Ascending aorta (tissue), 2 donors: ENCODE results near the gene LHFPL6. TPM values are rescaled to one million over a fixed set of nuclear protein-coding genes. Genes with fewer than 3 reads are reported as not detected.

Experiments used
- DNase-seq, 2 donors: peaks; one replicate each; pipeline ENCODE4 v3.0.0-alpha.2; 2019; ENCODE audit warnings: low spot score in 2 of 2
- H3K27ac ChIP-seq, 2 donors: fragments of 200-600 bp; sonication (generic); one replicate each; pipeline ENCODE4 v1.5.1; 2016 to 2017; ENCODE audit warnings: mild to moderate bottlenecking in 1 of 2
- H3K27me3 ChIP-seq: fragments of 200-600 bp; sonication (generic); one replicate; pipeline ENCODE4 v1.5.1; 2017
- H3K36me3 ChIP-seq, 2 donors: fragments of 200-600 bp; sonication (generic); one replicate each; pipeline ENCODE4 v1.5.1; 2016
- H3K4me1 ChIP-seq, 2 donors: fragments of 200-600 bp; sonication (generic); one replicate each; pipeline ENCODE4 v1.5.1; 2016 to 2017; ENCODE audit warnings: mild to moderate bottlenecking in 1 of 2
- H3K4me3 ChIP-seq, 2 donors: fragments of 200-600 bp; sonication (generic); one replicate each; pipeline ENCODE4 v1.5.1; 2016 to 2017; ENCODE audit warnings: mild to moderate bottlenecking in 1 of 2
- H3K9me3 ChIP-seq, 2 donors: fragments of 200-600 bp; sonication (generic); one replicate each; pipeline ENCODE4 v1.5.1; 2016
- intact Hi-C: fragments of 100-400 bp; cut with DNase I; formaldehyde crosslinking; loops from one replicate; pipeline ENCODE4 v1.15.1; 2023
- total RNA-seq: library from RNA; depleted of rRNA; stranded (reverse); fragments of >200 nt; gene quantifications from one replicate; pipeline ENCODE4 v1.1.0, GENCODE V29; 2016
- TF ChIP-seq, protein P1 (sequence below), 3 experiments: fragments of 200-600 bp in 2 of 3; fragments of 450-650 bp in 1 of 3; sonication (generic) in 2 of 3; IDR thresholded peaks; one replicate each; pipeline ENCODE4 v1.5.1; 2016 to 2019; ENCODE audit warnings: antibody characterized with exemption in 3 of 3, mild to moderate bottlenecking in 1 of 3, moderate library complexity in 1 of 3

The LHFPL6 gene
- total RNA-seq, 1 donor from 2014 or later, result 69.4 TPM

DNA sequence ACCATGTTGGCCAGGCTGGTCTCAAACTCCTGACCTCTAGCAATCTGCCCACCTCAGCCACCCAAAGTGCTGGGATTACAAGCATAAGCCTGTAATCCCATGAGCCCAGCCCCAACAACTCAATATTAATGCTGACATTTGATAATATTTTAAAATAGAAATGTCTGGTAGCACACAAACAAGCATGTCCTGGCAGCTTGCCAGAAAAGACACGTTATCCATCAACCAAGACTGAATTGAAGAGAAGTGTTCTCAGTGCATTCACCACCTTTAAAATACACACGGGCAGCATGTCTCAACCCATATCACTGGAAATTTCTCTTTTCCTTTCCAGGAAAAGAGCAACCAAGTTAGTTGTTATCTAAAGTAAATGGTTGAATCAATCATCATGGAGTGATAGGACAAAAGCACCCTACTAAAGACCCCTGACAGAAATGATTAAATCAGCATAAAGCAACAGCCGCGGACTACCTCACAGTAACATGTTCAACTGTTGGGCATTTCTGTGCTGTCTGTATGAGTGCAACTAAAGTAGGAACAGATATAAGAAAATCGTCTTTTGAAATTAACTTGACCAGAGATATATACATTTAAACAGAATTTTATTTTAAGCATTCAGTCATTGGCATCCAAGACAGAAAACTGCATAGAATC, 25.0 kb downstream of the LHFPL6 start:
- Histone ChIP-seq H3K36me3 (no peaks in the 10 kb centered on the region), H3K27ac (no peak overlapping the region), H3K4me1 (peaks cover 0 to 13% of the 10 kb centered on the region in 2 donors), H3K9me3 (no peaks in the 10 kb centered on the region), H3K4me3 (no peak overlapping the region), H3K27me3 (no peaks in the 10 kb centered on the region)
- TF ChIP-seq, protein P1, sequence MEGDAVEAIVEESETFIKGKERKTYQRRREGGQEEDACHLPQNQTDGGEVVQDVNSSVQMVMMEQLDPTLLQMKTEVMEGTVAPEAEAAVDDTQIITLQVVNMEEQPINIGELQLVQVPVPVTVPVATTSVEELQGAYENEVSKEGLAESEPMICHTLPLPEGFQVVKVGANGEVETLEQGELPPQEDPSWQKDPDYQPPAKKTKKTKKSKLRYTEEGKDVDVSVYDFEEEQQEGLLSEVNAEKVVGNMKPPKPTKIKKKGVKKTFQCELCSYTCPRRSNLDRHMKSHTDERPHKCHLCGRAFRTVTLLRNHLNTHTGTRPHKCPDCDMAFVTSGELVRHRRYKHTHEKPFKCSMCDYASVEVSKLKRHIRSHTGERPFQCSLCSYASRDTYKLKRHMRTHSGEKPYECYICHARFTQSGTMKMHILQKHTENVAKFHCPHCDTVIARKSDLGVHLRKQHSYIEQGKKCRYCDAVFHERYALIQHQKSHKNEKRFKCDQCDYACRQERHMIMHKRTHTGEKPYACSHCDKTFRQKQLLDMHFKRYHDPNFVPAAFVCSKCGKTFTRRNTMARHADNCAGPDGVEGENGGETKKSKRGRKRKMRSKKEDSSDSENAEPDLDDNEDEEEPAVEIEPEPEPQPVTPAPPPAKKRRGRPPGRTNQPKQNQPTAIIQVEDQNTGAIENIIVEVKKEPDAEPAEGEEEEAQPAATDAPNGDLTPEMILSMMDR (IDR thresholded peaks at IDR 0.05), result no peak
- intact Hi-C loops, result no loop called here
- peak in 1 of 2 donors; percentile 55 for DNase-seq

DNA sequence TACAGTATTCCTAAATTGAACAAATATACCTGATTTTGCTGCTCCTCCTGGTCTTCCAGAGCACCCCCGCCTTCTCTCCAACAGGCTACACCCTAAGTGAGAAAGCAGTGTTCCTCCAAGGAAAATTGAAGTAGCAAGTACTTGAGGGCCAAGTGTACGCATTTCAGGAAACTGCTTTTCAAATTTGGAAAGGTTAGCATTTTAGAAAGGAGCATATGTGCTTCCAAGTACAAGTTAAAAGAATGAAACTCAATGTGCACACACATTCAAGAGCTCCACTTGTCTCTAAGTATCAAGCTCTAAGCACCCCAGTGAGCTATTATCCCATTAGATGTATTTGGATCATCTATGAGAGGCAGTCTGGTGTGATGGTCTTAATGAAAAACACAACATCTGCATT, 25.8 kb downstream of the LHFPL6 start:
- Histone ChIP-seq H3K9me3 (no peaks in the 10 kb centered on the region), H3K36me3 (no peaks in the 10 kb centered on the region), H3K27ac (no peak overlapping the region), H3K4me1 (peaks cover 0 to 13% of the 10 kb centered on the region in 2 donors), H3K27me3 (no peaks in the 10 kb centered on the region), H3K4me3 (no peak overlapping the region)
- intact Hi-C loops, result no loop called here
- TF ChIP-seq, protein P1 (IDR thresholded peaks at IDR 0.05), result no peak
- no peak for DNase-seq

DNA sequence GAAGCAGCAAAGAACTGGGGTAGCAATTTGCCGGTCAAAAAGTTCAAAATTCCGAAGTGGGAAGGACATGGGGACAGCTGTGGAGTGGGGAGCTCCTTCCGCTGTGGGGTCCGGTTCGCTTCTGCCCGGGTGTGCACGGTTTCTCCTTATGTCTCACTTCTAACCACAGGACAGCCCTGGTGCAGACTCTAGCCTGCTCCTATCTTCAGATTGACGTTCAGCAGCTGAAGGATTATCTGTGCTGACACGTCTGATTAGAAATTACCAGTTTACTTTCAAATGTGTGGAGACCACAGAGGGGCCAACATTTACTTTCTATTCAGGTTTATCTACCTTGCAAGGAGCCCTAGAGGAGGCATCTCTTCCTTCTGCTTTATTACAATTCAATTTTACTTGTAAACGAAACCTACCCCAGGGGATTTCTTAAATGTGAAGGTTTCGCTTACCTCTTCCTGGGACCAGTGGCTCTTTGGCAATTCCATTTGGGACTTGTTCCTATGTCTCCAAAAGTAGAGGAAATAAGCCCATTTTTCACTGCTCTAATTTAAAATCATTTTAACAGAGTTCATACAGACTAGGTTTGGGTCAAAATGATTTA, 27.3 kb downstream of the LHFPL6 start:
- no peaks in the 10 kb centered on the region for H3K9me3 ChIP-seq
- intact Hi-C loops, result no loop called here

DNA sequence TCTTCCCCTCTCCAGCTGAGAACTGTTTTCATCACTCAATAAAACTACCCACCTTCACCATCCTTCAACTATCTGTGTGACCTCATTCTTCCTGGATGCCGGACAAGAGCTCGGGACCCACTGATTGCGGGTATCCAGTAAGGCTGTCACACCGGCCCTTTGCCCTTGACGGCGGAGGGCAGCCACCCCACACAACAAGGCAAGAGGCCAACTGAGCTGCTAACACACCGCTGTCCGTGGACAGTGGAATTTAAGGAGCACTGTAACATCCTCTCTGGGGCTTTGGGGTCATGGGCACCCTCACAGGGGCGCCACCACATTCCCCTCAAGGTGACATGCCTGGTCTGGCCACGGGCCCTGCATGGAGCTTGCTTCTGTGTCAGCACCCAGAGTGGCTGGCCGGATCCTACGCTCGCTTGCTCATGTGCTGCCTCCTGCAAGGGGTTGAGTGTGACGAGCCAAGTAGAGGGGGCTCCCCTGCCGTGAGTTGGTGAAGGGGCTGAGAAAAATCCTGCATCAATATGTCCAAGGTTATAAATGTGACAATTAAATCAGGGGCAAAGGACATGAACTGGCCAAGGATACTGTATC, 31.4 kb downstream of the LHFPL6 start:
- intact Hi-C loops, result no loop called here
- Histone ChIP-seq H3K4me3 (no peak overlapping the region), H3K4me1 (peaks cover 0 to 6% of the 10 kb centered on the region in 2 donors), H3K27me3 (no peaks in the 10 kb centered on the region), H3K36me3 (no peaks in the 10 kb centered on the region), H3K9me3 (no peaks in the 10 kb centered on the region), H3K27ac (no peak overlapping the region)
- DNase-seq, result no peak
- TF ChIP-seq, protein P1 (IDR thresholded peaks at IDR 0.05), result no peak

More for the DNA sequence above, 27.3 kb downstream of the LHFPL6 start:
- Histone ChIP-seq H3K4me1 (peaks cover 0 to 14% of the 10 kb centered on the region in 2 donors), H3K27ac (no peak overlapping the region), H3K36me3 (no peaks in the 10 kb centered on the region), H3K4me3 (no peak overlapping the region), H3K27me3 (no peaks in the 10 kb centered on the region)
- DNase-seq, result no peak
- TF ChIP-seq, protein P1 (IDR thresholded peaks at IDR 0.05), result no peak

DNA sequence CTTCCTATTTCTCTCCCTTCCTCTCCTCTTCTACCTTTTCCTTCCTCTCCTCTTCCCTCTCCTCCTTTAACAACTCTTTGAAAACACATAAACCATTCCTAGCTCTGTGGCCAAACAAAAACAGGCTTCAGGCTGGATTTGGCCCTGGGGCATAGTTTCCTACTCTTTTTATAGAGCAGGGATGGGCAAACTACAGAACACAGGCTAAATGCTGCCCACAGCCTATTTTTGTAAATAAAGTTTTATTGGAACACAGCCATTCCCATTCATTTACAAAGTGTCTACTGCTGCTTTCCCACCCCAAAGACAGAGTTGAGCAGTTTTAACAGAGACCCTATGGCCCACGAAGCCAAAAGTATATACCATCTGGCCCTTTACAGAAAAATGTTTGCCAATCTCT, 35.4 kb downstream of the LHFPL6 start:
- no peaks in the 10 kb centered on the region for H3K9me3 ChIP-seq
- H3K27ac ChIP-seq, result peak overlapping the region in 1 of 2 donors; percentile 13
- H3K36me3 ChIP-seq, result no peaks in the 10 kb centered on the region
- TF ChIP-seq, protein P1 (IDR thresholded peaks at IDR 0.05), result no peak
- intact Hi-C loops, result no loop called here
- H3K4me1 ChIP-seq, result peaks cover 3 to 20% of the 10 kb centered on the region in 2 donors
- no peaks in the 10 kb centered on the region for H3K27me3 ChIP-seq
- H3K4me3 ChIP-seq, result no peak overlapping the region
- no peak for DNase-seq
